Ectodermal cell (in vitro differentiated cells): ENCODE results near the gene SH3GLB2.
"Not testable (repeated sequence)": the region's sequence is repeated elsewhere in the genome, so short reads cannot be mapped to it uniquely, and the experiment has no call there.

ENCODE experiments used
- H3K27ac ChIP-seq: 2 replicates; pipeline ENCODE4 v1.7.0; 2013; ENCODE audit warnings: mild to moderate bottlenecking, low read depth, low read length; ENCODE audit not compliant: insufficient read depth, poor library complexity, severe bottlenecking
- H3K27me3 ChIP-seq: 2 replicates; pipeline ENCODE4 v1.7.0; 2013; ENCODE audit warnings: mild to moderate bottlenecking, low read length; ENCODE audit not compliant: insufficient read depth, control insufficient read depth, poor library complexity, severe bottlenecking
- H3K36me3 ChIP-seq: one replicate; pipeline ENCODE4 v1.7.0; 2013; ENCODE audit warnings: low read length; ENCODE audit not compliant: control insufficient read depth, insufficient read depth
- H3K4me1 ChIP-seq: one replicate; pipeline ENCODE4 v1.7.0; 2013; ENCODE audit warnings: low read length; ENCODE audit not compliant: control insufficient read depth, insufficient read depth
- H3K4me3 ChIP-seq: 2 replicates; pipeline ENCODE4 v1.7.0; 2013; ENCODE audit warnings: low read depth, low read length, control low read depth; ENCODE audit not compliant: insufficient read depth
- H3K9me3 ChIP-seq: 2 replicates; pipeline ENCODE4 v1.7.0; 2013; ENCODE audit warnings: mild to moderate bottlenecking, low read length, moderate library complexity; ENCODE audit not compliant: control insufficient read depth
- WGBS, 2 experiments: methylation state at CpG; one replicate each; pipeline ENCODE4 v1.1.7; 2013; ENCODE audit warnings: missing lambda C conversion rate in 2 of 2; 5-methylcytosine and 5-hydroxymethylcytosine counted together

The SH3GLB2 gene

GRCh38 chr9:128998462-128998861 is 29.7 kb downstream of the SH3GLB2 start:
- H3K4me1 ChIP-seq: no peaks in the 10 kb centered on the region
- H3K27ac ChIP-seq: no peak overlapping the region
- H3K27me3 ChIP-seq: no peaks in the 10 kb centered on the region
- peaks cover 77% of the 10 kb centered on the region for H3K36me3 ChIP-seq
- no peaks in the 10 kb centered on the region for H3K9me3 ChIP-seq
- WGBS, 2 experiments: 96 to 97% methylated on average over 6 of the region's 6 CpGs
- no peak overlapping the region for H3K4me3 ChIP-seq

- H3K4me1 ChIP-seq: no peaks in the 10 kb centered on the region
- no peak overlapping the region for H3K4me3 ChIP-seq
- peaks cover 70% of the 10 kb centered on the region for H3K36me3 ChIP-seq
- no peaks in the 10 kb centered on the region for H3K9me3 ChIP-seq
- 94 to 96% methylated on average over 5 of the region's 5 CpGs for WGBS, 2 experiments
- no peak overlapping the region for H3K27ac ChIP-seq
- no peaks in the 10 kb centered on the region for H3K27me3 ChIP-seq
These were observed 32.3 kb downstream of the SH3GLB2 start for GRCh38 chr9:128995791-128996190.

GRCh38 chr9:128992995-128993394 is 35.1 kb downstream of the SH3GLB2 start:
- no peaks in the 10 kb centered on the region for H3K27me3 ChIP-seq
- no peaks in the 10 kb centered on the region for H3K4me1 ChIP-seq
- H3K27ac ChIP-seq: no peak overlapping the region
- no peak overlapping the region for H3K4me3 ChIP-seq
- H3K36me3 ChIP-seq: peaks cover 65% of the 10 kb centered on the region
- 93% methylated on average over 7 of the region's 7 CpGs for WGBS, 2 experiments
- H3K9me3 ChIP-seq: no peaks in the 10 kb centered on the region

- Histone ChIP-seq H3K36me3 (peaks cover 64% of the 10 kb centered on the region), H3K9me3 (no peaks in the 10 kb centered on the region), H3K27ac (no peak overlapping the region), H3K4me1 (no peaks in the 10 kb centered on the region), H3K4me3 (no peak overlapping the region), H3K27me3 (no peaks in the 10 kb centered on the region)
- 95 to 96% methylated on average over 5 of the region's 5 CpGs for WGBS, 2 experiments
These were observed 40.3 kb downstream of the SH3GLB2 start for GRCh38 chr9:128987805-128988204.

GRCh38 chr9:128986671-128987070 is 41.5 kb downstream of the SH3GLB2 start:
- Histone ChIP-seq H3K9me3 (no peaks in the 10 kb centered on the region), H3K27ac (no peak overlapping the region), H3K27me3 (no peaks in the 10 kb centered on the region), H3K36me3 (peaks cover 72% of the 10 kb centered on the region), H3K4me1 (no peaks in the 10 kb centered on the region), H3K4me3 (no peak overlapping the region)
- WGBS, 2 experiments: 94 to 96% methylated on average over 5 of the region's 5 CpGs

GRCh38 chr9:128983536-128983935 is 44.6 kb downstream of the SH3GLB2 start:
- no peak overlapping the region for H3K27ac ChIP-seq
- 96 to 97% methylated on average over 7 to 8 of the region's 8 CpGs for WGBS, 2 experiments
- H3K4me3 ChIP-seq: no peak overlapping the region
- H3K27me3 ChIP-seq: no peaks in the 10 kb centered on the region
- no peaks in the 10 kb centered on the region for H3K4me1 ChIP-seq
- H3K9me3 ChIP-seq: no peaks in the 10 kb centered on the region
- H3K36me3 ChIP-seq: peaks cover 84% of the 10 kb centered on the region

GRCh38 chr9:128979111-128979510 is 49.0 kb downstream of the SH3GLB2 start:
- Histone ChIP-seq H3K27me3 (no peaks in the 10 kb centered on the region), H3K36me3 (peaks cover 66% of the 10 kb centered on the region)
- 96% methylated on average over 3 of the region's 3 CpGs for WGBS, 2 experiments

GRCh38 chr9:128972956-128973355 is 55.2 kb downstream of the SH3GLB2 start:
- Histone ChIP-seq H3K36me3 (peaks cover 50% of the 10 kb centered on the region), H3K4me1 (no peaks in the 10 kb centered on the region), H3K9me3 (no peaks in the 10 kb centered on the region), H3K4me3 (no peak overlapping the region), H3K27me3 (no peaks in the 10 kb centered on the region), H3K27ac (no peak overlapping the region)
- 97 to 98% methylated on average over 4 of the region's 4 CpGs for WGBS, 2 experiments

More at GRCh38 chr9:128979111-128979510, 49.0 kb downstream of the SH3GLB2 start:
- no peaks in the 10 kb centered on the region for H3K9me3 ChIP-seq
- no peaks in the 10 kb centered on the region for H3K4me1 ChIP-seq
- no peak overlapping the region for H3K27ac ChIP-seq
- no peak overlapping the region for H3K4me3 ChIP-seq

- Histone ChIP-seq H3K9me3 (no peaks in the 10 kb centered on the region), H3K4me1 (no peaks in the 10 kb centered on the region), H3K36me3 (peaks cover 37% of the 10 kb centered on the region), H3K27me3 (no peaks in the 10 kb centered on the region), H3K27ac (no peak overlapping the region), H3K4me3 (no peak overlapping the region)
- WGBS, 2 experiments: 94 to 97% methylated on average over 5 of the region's 5 CpGs
These were observed 58.6 kb downstream of the SH3GLB2 start for GRCh38 chr9:128969491-128969890.

GRCh38 chr9:128961403-128961802 is 66.7 kb downstream of the SH3GLB2 start:
- not testable (repeated sequence) for H3K27me3 ChIP-seq, H3K4me1 ChIP-seq, H3K9me3 ChIP-seq, H3K4me3 ChIP-seq, H3K27ac ChIP-seq
- 99% methylated on average over 7 to 9 of the region's 9 CpGs for WGBS, 2 experiments
- H3K36me3 ChIP-seq: peaks cover 44% of the 10 kb centered on the region
